GM23338 (cell line): ENCODE measurements around the gene KCNMA1. TPM values are rescaled to one million over a fixed set of nuclear protein-coding genes. Genes with fewer than 3 reads are reported as not detected.

Source experiments
- ATAC-seq: fragments of 200-7000 bp; cut with Tn5 transposase; 3 replicates; pipeline ENCODE4 v1.9.1; 2020
- DNase-seq: peaks from one replicate; pipeline ENCODE4 v3.0.0-alpha.2; 2015; ENCODE audit warnings: low spot score
- H2AFZ ChIP-seq: fragments of 200-600 bp; sonication (generic); 2 replicates; pipeline ENCODE4 v1.8.0; 2016; ENCODE audit warnings: antibody characterized with exemption, mild to moderate bottlenecking, moderate library complexity
- H3F3A ChIP-seq: fragments of 200-600 bp; sonication (generic); replicated peaks from 2 replicates; pipeline ENCODE4 v1.8.0; 2017; ENCODE audit warnings: antibody characterized with exemption, mixed run types, low read depth
- H3K27ac ChIP-seq: fragments of 200-600 bp; sonication (generic); 2 replicates; pipeline ENCODE4 v1.6.1; 2016; ENCODE audit warnings: low read depth
- H3K27me3 ChIP-seq: fragments of 200-600 bp; sonication (generic); 2 replicates; pipeline ENCODE4 v1.8.0; 2016; ENCODE audit warnings: mild to moderate bottlenecking, mixed run types, moderate library complexity; ENCODE audit not compliant: insufficient read depth
- H3K36me3 ChIP-seq: fragments of 200-600 bp; sonication (generic); 2 replicates; pipeline ENCODE4 v1.8.0; 2016; ENCODE audit warnings: mild to moderate bottlenecking; ENCODE audit not compliant: insufficient read depth
- H3K4me1 ChIP-seq: fragments of 200-600 bp; sonication (generic); 2 replicates; pipeline ENCODE4 v1.8.0; 2016; ENCODE audit warnings: mild to moderate bottlenecking, moderate library complexity; ENCODE audit not compliant: insufficient read depth
- H3K4me2 ChIP-seq: fragments of 200-600 bp; sonication (generic); 2 replicates; pipeline ENCODE4 v1.7.1; 2017; ENCODE audit warnings: mixed run types
- H3K4me3 ChIP-seq: fragments of 200-600 bp; sonication (generic); 2 replicates; pipeline ENCODE4 v1.6.1; 2016; ENCODE audit warnings: mixed run types
- H3K79me2 ChIP-seq: fragments of 200-600 bp; sonication (generic); replicated peaks from 2 replicates; pipeline ENCODE4 v1.8.0; 2017; ENCODE audit warnings: mild to moderate bottlenecking; ENCODE audit not compliant: insufficient read depth
- H3K9me2 ChIP-seq: fragments of 200-600 bp; sonication (generic); 2 replicates; pipeline ENCODE4 v1.8.0; 2017; ENCODE audit not compliant: insufficient read depth
- H4K20me1 ChIP-seq: fragments of 200-600 bp; sonication (generic); replicated peaks from 2 replicates; pipeline ENCODE4 v1.8.0; 2017; ENCODE audit warnings: mild to moderate bottlenecking; ENCODE audit not compliant: insufficient read depth
- H3K27ac Mint-ChIP-seq: 2 replicates; pipeline ENCODE4 v1.8.0; 2020; ENCODE audit warnings: inconsistent platforms, mild to moderate bottlenecking, moderate library complexity, mixed read lengths
- H3K27me3 Mint-ChIP-seq: 3 replicates; pipeline ENCODE4 v1.8.0; 2022; ENCODE audit warnings: low read depth, mild to moderate bottlenecking, moderate library complexity, mixed read lengths, inconsistent platforms; ENCODE audit not compliant: insufficient read depth, poor library complexity
- H3K36me3 Mint-ChIP-seq: 3 replicates; pipeline ENCODE4 v1.8.0; 2021; ENCODE audit warnings: low read depth, mild to moderate bottlenecking, inconsistent platforms, moderate library complexity, mixed read lengths
- H3K4me1 Mint-ChIP-seq: 3 replicates; pipeline ENCODE4 v1.8.0; 2020; ENCODE audit warnings: mild to moderate bottlenecking, inconsistent platforms, mixed read lengths
- H3K4me3 Mint-ChIP-seq: 3 replicates; pipeline ENCODE4 v1.8.0; 2021; ENCODE audit warnings: moderate library complexity, mild to moderate bottlenecking, inconsistent platforms, mixed read lengths
- H3K9me3 Mint-ChIP-seq: 3 replicates; pipeline ENCODE4 v1.8.0; 2020; ENCODE audit warnings: moderate library complexity, mild to moderate bottlenecking, inconsistent platforms, mixed read lengths
- CREB1 ChIP-seq: fragments of 250-450 bp; sonication (Bioruptor Pico); IDR thresholded peaks from 2 replicates; pipeline ENCODE4 v1.5.0; 2020; ENCODE audit warnings: low read depth, mild to moderate bottlenecking, moderate library complexity
- CTCF ChIP-seq, 2 experiments: fragments of 200-600 bp in 1 of 2; sonication (generic) in 1 of 2; conservative IDR thresholded peaks; 2 replicates each; pipeline versions ENCODE4 v1.5.1 to v1.6.1; 2016 to 2017; ENCODE audit warnings: antibody characterized with exemption in 2 of 2, low read depth in 2 of 2, mild to moderate bottlenecking in 2 of 2, moderate library complexity in 1 of 2
- ETS1 ChIP-seq: IDR thresholded peaks from 2 replicates; pipeline ENCODE4 v1.6.1; 2016; ENCODE audit warnings: antibody characterized with exemption
- EZH2 ChIP-seq: fragments of 200-600 bp; sonication (generic); IDR thresholded peaks from one replicate; pipeline ENCODE4 v1.8.0; 2017; ENCODE audit warnings: antibody characterized with exemption, mild to moderate bottlenecking, low read depth; ENCODE audit not compliant: unreplicated experiment
- EZH2phosphoT487 ChIP-seq: fragments of 200-600 bp; sonication (generic); IDR thresholded peaks from one replicate; pipeline ENCODE4 v1.8.1; 2018; ENCODE audit warnings: antibody characterized with exemption; ENCODE audit not compliant: unreplicated experiment
- JUNB ChIP-seq: IDR thresholded peaks from one replicate; pipeline ENCODE4 v1.6.1; 2016; ENCODE audit warnings: antibody characterized with exemption; ENCODE audit not compliant: unreplicated experiment
- NANOG ChIP-seq: IDR thresholded peaks from 2 replicates; pipeline ENCODE4 v1.6.1; 2016; ENCODE audit warnings: antibody characterized with exemption, borderline replicate concordance
- POLR2AphosphoS5 ChIP-seq: IDR thresholded peaks from 2 replicates; pipeline ENCODE4 v1.6.1; 2016; ENCODE audit warnings: antibody characterized with exemption, low read depth
- REST ChIP-seq: IDR thresholded peaks from one replicate; pipeline ENCODE4 v1.6.1; 2018; ENCODE audit warnings: antibody characterized with exemption; ENCODE audit not compliant: unreplicated experiment
- STAT1 ChIP-seq: IDR thresholded peaks from one replicate; pipeline ENCODE4 v1.6.1; 2016; ENCODE audit warnings: antibody characterized with exemption; ENCODE audit not compliant: unreplicated experiment
- ZNF114 ChIP-seq: fragments of 250-450 bp; sonication (Bioruptor Pico); IDR thresholded peaks from 2 replicates; pipeline ENCODE4 v1.5.0; 2020; ENCODE audit warnings: mild to moderate bottlenecking, moderate library complexity
- ZNF331 ChIP-seq: fragments of 250-450 bp; sonication (Bioruptor Pico); IDR thresholded peaks from 2 replicates; pipeline ENCODE4 v1.5.0; 2020; ENCODE audit warnings: low read depth, mild to moderate bottlenecking, moderate library complexity
- ZNF462 ChIP-seq: fragments of 250-450 bp; sonication (Bioruptor Pico); IDR thresholded peaks from 2 replicates; pipeline ENCODE4 v1.5.0; 2020; ENCODE audit warnings: mild to moderate bottlenecking, moderate library complexity
- polyA plus RNA-seq: library from polyadenylated mRNA; unstranded; fragments of >200 nt; fragmentation: Nextera tagmentation; extraction: Ambion mirVana; gene quantifications from 2 replicates; pipeline ENCODE4 v1.2.1, GENCODE V29; 2016
- total RNA-seq: library from RNA; depleted of rRNA; stranded (reverse); fragments of >200 nt; shearing (Covaris generic); gene quantifications from 2 replicates; pipeline ENCODE4 v1.2.3, GENCODE V29; 2014

KCNMA1 gene
- total and polyA plus RNA-seq, 2 experiments from 2014 or later: 8.2 to 9.0 TPM

- Histone ChIP-seq H3K4me2 (no peak overlapping the region), H3F3A (no peaks in the 10 kb centered on the region), H3K9me2 (peaks cover 15% of the 10 kb centered on the region), H3K27me3 (no peaks in the 10 kb centered on the region), H3K79me2 (no peaks in the 10 kb centered on the region), H3K4me3 (no peak overlapping the region), H2AFZ (no peak overlapping the region), H3K27ac (no peak overlapping the region), H3K36me3 (no peaks in the 10 kb centered on the region), H4K20me1 (no peaks in the 10 kb centered on the region), H3K4me1 (peaks cover 11% of the 10 kb centered on the region)
- Mint-ChIP-seq H3K4me1 (peaks cover 15% of the 10 kb centered on the region), H3K9me3 (no peaks in the 10 kb centered on the region), H3K27me3 (no peaks in the 10 kb centered on the region), H3K36me3 (no peaks in the 10 kb centered on the region), H3K4me3 (no peak overlapping the region), H3K27ac (no peak overlapping the region)
- TF ChIP-seq CREB1 (CRISPR knock-in tag) (no peak), POLR2AphosphoS5 (no peak), STAT1 (no peak), JUNB (no peak), ZNF331 (CRISPR knock-in tag) (no peak), ZNF114 (CRISPR knock-in tag) (no peak), ETS1 (no peak), EZH2 (no peak), ZNF462 (CRISPR knock-in tag) (no peak), CTCF (conservative IDR thresholded peaks at IDR 0.05; ENCODE audit: low read depth in 2 of 2) (no peak), EZH2phosphoT487 (no peak), REST (no peak), NANOG (no peak)
- DNase-seq (no peak), ATAC-seq (no peak)
Observed at GRCh38 chr10:77321838-77322237, 315.8 kb downstream of the KCNMA1 start.
